ENCODE results near the gene CTDSPL.

Gene CTDSPL

DNA sequence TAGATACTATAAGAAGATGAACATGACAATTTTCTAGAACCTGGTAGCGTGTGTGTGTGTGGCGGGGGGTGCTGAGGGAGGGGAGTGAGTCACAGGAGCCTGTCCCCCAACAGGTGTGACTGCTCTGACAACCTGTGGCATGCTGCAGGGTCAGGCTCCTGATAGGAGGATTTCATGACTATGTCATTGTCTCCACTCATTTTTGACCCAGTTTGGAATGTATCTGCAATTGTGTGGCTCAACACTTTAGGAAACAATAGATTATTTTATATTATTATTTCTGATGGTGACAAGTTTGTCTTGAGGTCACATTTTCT is 119.6 kb downstream of the CTDSPL start:
- no peak overlapping the region for H3K4me3 ChIP-seq (replicated peaks; ENCODE audit: low read depth, low read length)
- TF ChIP-seq CTCF (IDR thresholded peaks at IDR 0.05; ENCODE audit: low read length, missing control alignments), result no peak
- DNase-seq (ENCODE audit: low read depth), result no peak

DNA sequence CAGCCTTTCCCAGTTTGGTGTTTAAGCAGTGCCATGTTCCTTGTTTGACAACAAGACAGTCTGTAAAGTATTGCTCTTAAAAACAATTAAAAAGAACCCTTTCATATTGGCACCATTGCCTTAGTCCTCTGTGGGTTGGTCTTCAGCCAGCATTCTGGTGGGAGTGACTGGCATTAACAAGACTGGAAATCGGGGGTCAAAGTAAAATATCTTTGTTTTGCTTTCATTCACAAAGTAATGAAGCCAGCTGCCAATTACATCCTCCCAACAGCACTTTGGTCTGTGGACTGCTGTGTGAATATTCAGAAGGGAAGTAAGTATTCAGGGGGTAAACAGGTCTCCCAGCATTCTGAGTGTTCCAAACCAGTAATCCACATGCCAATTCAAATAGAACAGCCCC is 120.7 kb downstream of the CTDSPL start:
- TF ChIP-seq CTCF (IDR thresholded peaks at IDR 0.05; ENCODE audit: low read length, missing control alignments), result no peak
- no peak for DNase-seq (ENCODE audit: low read depth)
- no peak overlapping the region for H3K4me3 ChIP-seq (replicated peaks; ENCODE audit: low read depth, low read length)

DNA sequence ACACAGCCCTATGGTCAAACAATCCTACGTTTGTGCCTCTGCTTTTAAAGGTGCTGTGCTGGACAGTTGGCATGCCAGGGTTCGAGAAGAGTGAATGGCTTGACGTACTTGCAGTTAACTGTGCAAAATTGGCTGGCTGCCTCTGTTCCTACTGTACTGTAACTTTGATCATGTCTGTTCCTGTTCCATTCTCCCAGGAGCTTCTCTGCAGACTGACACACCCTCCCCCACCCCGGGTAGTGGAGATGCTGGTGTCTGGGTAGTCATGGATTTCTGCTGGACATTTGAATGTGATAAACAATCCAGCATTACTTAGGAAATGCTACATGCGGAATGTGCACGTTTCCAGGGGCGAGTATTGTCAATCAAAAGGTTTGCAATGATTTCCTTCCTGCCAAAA is 122.4 kb downstream of the CTDSPL start:
- DNase-seq (ENCODE audit: low read depth), result no peak
- no peak overlapping the region for H3K4me3 ChIP-seq (replicated peaks; ENCODE audit: low read depth, low read length)
- no peak for TF ChIP-seq CTCF (IDR thresholded peaks at IDR 0.05; ENCODE audit: low read length, missing control alignments)

DNA sequence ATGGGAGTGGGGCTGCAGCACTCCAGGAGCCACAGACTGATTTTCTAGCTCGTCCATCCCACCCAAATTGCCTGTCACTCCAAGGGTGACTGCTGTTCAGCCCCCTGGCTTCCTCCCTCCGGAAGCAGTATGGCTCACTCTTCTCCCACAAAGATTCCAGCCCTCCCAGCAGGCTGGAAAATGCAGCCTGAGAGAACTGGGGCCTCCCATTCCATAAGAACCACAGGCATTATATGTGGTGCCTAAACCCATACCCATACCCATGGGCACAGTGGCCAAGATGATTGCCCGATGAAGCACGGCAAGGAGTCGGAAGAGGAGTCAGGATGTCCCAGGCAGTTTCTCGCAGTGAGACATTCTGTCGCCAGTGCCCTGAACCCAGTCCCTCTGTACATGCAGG is 122.9 kb downstream of the CTDSPL start:
- H3K4me3 ChIP-seq (replicated peaks; ENCODE audit: low read depth, low read length), result no peak overlapping the region
- no peak for TF ChIP-seq CTCF (IDR thresholded peaks at IDR 0.05; ENCODE audit: low read length, missing control alignments)
- DNase-seq (ENCODE audit: low read depth), result no peak

DNA sequence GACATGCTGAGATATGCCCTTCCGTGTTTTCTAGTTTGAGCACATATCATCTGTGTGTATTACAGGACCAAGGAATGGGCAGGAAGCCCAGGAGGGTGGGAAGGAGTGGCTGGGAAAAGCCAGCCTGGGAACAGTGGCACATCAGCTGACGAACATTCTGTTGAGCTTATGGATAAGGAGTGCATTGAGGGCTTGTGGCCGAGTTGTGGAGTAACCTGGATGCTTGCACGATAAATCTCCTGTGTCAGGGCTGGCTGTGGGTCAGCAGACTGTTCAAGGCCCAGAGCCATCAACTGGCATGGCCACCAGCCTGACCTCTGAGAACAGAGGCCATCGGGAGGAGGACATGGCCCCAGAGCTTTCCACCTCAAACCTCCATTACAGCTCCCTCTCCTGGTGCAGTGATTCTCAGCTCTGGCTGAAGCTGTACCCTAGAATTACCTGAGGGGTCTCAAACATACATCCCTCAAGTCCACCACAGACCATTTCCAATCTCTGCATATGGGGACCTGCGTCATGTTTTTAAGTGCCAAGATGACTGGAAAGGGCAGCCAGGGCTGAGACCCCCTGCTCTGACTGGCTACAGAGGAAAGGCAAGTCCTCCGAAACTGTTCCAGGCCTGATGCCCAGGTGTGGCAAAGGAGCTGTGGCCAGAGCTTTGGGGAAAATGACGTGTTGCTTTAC is 124.1 kb downstream of the CTDSPL start:
- TF ChIP-seq CTCF (IDR thresholded peaks at IDR 0.05; ENCODE audit: low read length, missing control alignments), result peak; percentile 5
- no peak overlapping the region for H3K4me3 ChIP-seq (replicated peaks; ENCODE audit: low read depth, low read length)
- peak; percentile 24 for DNase-seq (ENCODE audit: low read depth)

DNA sequence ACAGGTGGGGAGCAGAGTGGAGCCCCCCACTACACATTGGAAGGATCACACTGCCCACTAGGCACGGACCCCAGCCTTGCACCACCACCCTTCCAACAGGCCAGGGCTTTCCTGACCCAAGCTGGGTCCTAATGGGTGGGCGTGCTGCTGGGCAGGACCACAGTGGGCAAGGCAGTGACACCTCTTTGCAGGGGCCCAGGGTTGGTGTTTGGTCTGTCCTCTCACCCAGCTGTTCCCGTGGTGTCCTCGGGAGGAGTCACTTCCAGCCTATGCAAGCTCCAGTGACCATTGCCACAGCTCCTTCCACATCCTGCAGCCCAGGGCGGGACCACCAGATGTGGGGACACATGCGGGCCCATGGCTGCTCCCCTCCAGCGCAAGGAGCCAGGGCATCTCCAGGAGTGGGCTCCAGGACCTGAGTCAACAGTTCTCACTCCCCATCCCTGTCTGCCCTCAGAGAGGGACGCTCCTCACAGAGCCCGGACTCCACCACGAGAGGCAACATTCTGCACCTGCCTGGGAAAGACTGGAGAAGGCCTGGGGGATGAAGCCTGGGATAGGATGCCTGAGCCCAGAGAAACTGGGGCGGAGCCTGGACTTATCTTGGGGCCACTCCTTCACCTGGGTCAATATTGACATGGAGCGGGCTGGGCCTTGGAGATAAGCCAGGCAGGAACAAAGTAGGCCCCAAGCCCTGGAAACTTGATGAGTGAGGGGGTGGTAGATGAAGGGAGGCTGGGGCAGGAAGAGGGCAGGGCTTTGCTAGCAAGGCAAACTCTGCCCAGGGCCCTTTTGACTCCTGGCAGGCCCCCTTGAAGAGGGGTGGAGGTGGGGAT is 125.0 kb downstream of the CTDSPL start:
- no peak for DNase-seq (ENCODE audit: low read depth)
- TF ChIP-seq CTCF (IDR thresholded peaks at IDR 0.05; ENCODE audit: low read length, missing control alignments), result no peak

More for the DNA sequence above, 125.0 kb downstream of the CTDSPL start:
- no peak overlapping the region for H3K4me3 ChIP-seq (replicated peaks; ENCODE audit: low read depth, low read length)
